HG03457 (cell line): ENCODE measurements around the gene MGAT4B.
A peak's percentile ranks its signal among the peaks of the same experiment; 100 is the strongest.

Experiments
- ATAC-seq: cut with Tn5 transposase; IDR thresholded peaks from one replicate; pipeline ENCODE4 v1.9.1; 2021; ENCODE audit warnings: moderate number of reproducible peaks; ENCODE audit not compliant: unreplicated experiment

The MGAT4B gene

DNA sequence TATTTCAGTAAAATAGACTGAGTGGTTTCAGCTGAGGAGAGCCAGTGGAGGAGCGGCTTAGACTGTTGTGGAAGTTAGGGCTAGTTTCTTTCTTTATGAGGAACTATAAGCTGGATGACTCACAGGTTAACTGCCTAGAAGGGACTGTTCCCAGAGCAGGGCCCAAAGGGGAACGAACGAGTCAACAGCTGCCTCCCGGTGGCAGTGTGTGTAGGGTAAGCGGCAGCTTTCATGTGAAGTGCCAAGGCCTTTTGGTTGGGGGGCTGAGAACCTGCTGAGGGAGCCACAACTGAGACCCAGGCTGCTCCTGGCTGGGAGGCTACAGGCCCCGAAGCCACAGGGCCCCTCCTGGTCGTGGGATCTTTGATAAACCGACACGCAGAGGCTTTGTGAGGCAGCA lies 21.0 kb upstream of the MGAT4B start:
- no peak for ATAC-seq

DNA sequence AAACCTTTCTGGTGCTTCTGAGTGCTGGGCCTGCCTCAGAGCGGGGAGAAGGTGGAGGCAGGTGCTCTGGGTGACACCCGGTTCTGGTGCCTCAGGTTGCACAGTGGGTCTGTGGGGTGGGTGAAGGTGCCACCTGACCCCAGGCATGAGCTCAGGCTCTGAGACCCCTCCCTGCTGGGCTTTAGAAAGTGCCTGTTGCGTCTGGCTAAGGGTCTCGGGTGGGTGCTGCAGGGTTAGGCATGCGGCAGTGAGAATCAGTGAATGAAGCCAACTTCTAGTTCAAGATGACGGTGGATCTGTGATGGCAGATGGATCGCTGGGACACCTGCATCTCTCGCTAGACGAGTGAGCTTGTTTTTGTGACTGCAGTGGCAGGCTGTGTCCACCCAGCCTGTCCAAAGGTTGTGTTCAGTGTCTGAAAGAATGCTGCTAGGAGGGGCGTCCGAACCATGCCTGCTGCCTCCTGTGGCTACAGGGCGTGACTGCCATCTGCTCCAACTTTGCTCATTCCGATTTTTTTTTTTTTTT lies 19.1 kb upstream of the MGAT4B start:
- no peak for ATAC-seq

- no peak for ATAC-seq
These were observed 18.1 kb upstream of the MGAT4B start for GRCh38 chr5:179824745-179825112.

- no peak for ATAC-seq
These were observed 17.5 kb upstream of the MGAT4B start for GRCh38 chr5:179823937-179824744.

DNA sequence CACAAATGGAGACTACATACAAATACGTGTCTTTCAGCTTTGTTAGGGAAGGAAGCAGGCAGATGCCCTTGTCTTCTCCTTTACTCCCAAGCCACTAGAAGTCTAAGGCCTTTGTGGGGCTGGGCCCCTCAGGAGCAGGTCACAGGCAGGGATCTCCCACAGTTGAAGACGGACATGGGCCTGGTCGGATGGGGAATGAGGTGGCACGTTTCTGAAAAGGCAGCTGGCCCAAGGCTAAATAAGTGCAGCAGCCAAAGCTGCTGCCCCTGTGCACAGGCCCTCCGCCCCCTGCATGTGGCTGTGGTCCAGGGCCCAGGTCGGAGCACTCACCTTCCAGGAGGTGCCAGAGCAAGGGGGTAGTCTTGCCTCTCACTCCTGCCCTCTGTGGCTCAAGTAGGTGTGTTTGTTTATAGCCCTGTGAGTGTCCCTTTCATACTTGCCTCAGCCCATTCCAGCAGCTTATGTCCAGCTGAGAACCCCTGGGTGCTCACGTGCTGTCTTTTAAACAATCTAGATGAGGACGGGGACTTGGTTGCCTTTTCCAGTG lies 15.9 kb upstream of the MGAT4B start:
- ATAC-seq = no peak

- no peak for ATAC-seq
These were observed 15.4 kb upstream of the MGAT4B start for GRCh38 chr5:179822059-179822432.

DNA sequence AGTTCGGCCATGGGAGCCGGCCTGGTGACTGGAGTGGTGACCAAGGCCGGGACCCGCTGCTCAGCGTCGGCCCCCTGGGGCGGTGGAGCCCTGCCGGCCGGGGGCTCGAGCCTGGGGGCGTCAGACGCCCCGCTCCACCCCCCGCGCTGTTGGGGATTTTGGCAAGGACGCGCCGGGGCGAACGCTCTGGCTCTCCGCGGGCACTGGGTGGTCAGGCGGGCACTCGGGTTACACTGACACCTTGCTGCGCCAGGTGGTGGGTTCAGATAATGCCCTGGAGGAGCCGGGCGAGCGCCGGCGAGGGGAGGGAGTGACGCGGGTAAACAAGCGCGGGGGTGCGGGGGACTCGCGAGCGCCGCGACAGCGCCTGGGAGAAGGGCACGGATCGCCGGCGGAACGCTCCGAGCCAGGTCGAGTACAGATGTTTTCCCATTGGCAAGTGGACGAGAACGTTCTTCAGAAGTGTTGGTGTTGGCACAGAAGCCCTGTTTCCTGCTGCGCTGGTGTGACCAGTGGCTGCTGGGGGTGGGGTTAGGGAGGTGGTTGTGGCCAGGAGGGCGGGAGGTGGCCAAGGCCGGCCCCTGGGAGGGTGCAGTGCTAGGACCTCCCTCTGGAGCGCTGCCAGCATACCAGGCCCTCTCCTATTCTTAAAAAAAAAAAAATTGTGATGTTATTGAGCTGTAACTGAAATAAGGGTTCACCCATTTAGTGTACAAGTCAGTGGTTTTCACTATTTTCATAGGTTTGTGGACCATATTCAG lies 14.8 kb upstream of the MGAT4B start:
- ATAC-seq = peak; percentile 34

DNA sequence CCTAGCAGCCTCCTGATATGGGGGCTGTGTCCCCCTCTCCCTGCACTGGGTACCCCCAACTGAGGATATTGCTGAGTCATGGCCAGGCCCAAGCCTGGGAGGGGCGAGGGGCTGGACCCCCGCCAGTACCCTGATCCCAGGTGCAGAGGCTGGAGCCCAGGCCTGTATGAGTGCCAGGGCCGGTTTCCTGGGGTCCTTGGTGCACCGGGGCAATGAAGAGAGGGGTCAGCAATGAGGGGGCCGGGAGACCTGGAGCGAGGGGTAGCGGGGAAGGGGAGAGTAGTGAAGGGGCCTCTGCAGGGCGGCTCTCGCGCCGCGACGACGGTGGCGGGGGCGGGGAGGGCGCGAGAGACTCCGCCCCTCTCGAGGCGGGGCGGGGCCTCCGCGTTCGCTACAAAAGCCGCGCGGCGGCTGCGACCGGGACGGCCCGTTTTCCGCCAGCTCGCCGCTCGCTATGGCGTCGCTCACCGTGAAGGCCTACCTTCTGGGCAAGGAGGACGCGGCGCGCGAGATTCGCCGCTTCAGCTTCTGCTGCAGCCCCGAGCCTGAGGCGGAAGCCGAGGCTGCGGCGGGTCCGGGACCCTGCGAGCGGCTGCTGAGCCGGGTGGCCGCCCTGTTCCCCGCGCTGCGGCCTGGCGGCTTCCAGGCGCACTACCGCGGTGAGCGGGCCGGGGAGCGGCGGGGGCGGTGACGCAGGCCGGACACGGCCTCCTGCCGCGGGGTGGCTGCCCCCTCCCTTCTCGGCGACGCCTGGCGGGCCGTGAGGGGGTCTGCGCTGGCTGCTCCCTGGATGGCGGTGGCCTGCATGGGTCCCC lies 14.0 kb upstream of the MGAT4B start, which contains the start of gene SQSTM1:
Gene SQSTM1 (plus strand): TSS at position 423 of the 815 bp plus-strand sequence. CDS start 32 bp downstream, at position 455.
- peak; percentile 31 for ATAC-seq

DNA sequence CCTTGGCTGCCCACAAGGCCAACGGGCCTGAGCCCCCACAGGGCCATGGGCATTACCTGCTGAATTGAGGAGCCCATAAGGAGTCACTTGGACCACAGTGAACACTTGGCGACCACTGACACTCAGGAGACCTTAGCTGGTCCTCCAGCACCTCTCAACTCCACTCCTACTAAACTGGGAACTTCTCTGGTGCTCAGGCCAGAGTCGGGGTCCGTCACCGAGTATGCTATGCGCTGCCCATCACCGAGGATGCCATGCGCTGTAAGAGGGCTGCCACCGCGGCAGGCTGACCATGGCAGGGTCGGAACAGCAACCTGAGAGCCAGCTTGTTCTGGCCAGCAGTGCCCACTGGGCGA lies 13.4 kb upstream of the MGAT4B start:
- ATAC-seq = no peak

GRCh38 chr5:179819296-179820126 lies 12.8 kb upstream of the MGAT4B start:
- ATAC-seq = no peak

- peak; percentile 47 for ATAC-seq
These were observed 12.2 kb upstream of the MGAT4B start for GRCh38 chr5:179818746-179819295.

- no peak for ATAC-seq
These were observed 11.5 kb upstream of the MGAT4B start for GRCh38 chr5:179817890-179818745.

GRCh38 chr5:179817470-179817840 lies 10.8 kb upstream of the MGAT4B start:
- ATAC-seq = no peak

DNA sequence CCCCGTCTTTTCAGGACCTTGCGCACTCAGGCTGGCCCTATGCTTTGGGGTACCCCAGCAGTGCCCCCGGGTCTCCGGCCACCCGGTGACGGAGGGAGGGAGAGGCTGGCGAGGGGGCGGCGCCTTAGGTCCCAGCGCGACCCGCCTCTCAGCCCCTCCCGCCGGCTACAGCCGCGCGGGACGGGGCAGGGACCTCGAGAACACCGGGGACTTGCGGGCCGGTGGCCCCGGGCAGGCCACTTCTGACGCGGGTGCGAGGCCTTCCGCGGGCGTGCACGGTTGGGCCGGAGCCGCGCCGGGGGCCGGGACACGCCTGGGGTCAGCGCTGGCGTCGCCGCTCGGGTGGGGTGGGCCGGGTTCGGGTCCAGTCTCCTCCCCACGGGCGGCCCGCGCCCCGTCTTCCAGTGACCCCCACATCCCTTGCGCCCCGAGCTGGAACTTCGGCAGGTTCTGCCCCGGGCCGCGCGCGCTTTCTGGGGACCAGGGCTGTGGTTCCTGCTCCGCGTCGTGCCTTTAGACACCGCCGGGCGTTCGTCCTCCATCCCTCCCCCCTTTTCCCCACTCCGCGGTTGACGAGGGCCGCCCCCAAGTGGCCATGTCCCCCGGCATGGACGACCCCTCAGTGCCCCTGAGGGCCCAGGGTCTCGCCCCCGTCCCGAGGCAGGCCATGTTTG lies 10.3 kb upstream of the MGAT4B start:
- no peak for ATAC-seq

DNA sequence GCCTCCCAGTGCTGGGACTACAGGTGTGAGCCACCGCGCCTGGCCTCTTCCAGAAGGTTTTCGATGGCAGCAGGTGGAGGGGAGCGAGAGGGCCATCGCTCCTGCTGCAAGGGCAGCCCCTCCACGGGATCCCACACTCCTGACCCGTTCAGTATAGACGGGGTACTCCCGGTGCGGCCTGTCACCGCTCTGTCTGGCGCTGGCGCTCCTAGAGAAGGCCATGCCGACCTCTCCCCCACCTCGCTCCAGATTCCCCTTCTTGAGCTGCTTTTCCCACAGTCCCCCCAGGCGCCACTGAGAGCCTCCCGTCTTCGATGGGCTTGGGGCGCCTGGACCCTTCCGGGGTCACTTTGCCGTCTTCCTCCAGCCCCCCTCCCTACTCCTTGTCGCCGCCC lies 9.7 kb upstream of the MGAT4B start:
- ATAC-seq = no peak

DNA sequence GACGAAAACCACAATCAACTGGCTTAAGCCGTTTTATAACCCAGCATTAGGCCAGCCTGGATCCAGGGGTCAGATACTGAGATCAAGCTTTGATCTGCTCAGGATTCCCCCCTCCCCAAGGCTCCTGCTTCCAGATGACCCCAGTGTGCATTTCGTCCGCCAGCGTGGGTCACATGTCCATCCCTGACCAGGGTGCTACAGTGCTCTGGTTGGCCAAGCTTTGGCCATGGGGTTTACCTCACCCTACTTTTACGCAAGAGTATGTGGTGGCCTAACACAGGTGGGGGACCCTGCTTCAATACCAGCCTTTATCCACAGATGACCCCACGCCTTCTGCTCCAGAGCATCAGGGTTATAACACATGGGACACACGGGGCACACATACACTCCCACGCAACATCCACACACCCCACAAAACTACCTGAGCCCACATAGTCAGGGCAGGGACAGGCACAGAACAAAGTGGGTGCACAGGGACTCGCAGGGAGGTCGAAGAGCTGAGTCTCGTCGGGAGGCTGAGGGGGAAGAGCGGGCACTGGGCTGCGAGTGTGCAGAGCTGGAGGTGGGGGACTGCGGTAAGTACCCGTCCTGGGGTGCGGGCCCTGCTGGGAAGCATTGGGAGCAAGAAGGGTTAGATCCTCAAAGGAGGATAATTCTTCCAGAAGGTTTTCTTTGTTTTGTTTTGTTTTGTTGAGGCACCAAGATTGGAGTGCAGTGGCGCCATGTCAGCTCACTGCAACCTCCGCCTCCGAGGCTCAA lies 9.0 kb upstream of the MGAT4B start:
- ATAC-seq = no peak

DNA sequence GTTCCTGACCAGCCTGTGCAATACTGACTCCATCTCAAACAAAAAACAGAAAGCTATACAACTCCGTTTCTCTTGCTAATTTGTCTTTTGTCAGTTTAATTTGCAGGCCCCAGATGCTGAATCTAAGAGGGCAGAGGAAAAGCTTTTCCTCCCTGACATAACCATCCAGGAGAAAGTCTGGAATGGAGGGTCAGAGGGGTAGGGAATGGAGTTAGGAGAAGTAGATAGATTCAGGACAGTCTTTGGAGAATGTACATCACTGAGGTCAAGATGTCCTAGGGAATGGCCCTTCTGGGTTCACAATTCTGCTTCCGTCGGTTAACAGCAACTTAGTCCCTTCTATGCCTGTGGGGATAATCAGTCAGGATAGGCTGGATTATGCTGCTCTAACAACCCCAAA lies 7.4 kb upstream of the MGAT4B start:
- no peak for ATAC-seq
